HG02885 (cell line): Measurements from ENCODE around the gene KRT12.

Experiments
- ATAC-seq: cut with Tn5 transposase; IDR thresholded peaks from one replicate; pipeline ENCODE4 v1.9.1; 2021; ENCODE audit warnings: mild to moderate bottlenecking; ENCODE audit not compliant: unreplicated experiment, poor library complexity

KRT12 gene

DNA sequence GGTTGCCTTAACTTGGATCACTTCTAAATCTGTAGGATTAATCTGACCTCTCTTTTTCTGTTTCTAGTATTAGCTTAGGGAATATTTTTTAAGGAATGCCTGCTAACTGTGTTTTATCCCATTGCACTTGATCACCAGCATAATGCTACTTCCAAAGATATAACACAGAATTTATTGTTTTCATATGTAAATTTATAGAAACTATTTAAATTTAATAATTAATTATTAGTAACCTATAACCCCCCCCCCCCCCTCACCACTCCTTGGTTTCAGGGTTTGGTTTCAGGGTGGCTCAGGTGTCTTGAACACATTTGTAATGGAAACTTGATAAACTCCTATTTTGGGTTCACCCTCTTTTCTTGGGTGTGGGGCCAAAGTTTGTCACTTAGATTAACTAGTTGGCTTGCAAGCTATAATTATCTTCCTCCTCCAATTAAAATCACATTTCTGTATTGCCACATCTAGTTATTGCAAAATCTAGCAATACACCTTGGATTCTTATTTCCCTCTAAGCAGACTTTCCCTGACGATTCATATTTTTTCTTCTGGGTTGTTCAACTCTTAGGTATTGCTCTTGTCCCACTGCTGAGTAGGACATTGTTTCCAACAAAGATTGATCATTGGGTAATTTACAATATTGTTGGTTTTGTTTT, 18.3 kb downstream of the KRT12 start:
- ATAC-seq, result no peak

DNA sequence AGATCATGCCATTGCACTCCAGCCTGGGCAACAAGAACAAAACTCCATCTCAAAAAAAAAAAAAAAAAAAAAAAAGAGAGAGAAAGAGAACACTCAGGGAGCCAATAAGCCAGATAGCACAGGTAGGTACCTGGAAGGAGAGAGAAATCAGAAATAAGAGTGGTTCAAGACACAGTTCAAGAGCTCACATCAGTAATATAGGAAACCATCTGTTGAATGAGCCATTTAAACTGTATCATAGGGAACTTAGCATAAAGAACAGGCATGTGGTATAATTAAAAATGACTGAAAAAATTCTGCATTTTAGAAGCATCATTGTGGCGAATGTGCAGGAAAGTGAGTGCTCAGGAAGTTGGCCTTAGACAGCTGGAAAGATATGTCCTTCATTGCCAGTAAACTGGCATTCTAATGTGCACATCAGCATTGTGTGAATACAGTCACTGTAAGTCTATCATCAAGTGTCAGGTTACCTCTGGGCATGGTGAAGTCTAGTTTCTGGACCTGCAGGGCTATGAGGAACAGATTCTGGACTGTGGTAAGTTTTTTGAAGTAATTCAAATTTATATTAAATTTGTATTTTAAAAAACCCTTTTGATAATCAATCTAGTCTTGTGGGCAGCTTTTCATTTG, 20.4 kb downstream of the KRT12 start:
- no peak for ATAC-seq

DNA sequence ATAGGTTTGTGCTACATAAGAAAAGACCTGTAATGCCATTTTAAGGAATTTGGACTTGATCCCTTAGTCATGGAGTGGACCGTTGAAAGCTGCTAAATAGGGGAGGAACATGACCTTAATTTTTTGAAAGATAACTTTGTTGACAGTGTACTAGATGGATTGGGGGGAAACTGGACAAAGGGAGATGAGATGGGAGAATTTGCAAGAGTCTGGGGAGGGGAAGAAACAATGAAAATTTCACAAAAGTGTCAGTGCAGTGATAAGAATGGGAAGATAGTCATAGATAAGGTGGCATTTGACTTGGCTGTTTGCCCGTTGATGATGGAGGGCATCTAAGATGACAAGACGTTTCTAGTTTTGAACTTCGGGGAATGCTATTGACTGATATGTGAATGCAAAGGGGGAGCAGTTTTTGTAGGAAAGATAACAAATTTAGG, 22.3 kb downstream of the KRT12 start:
- ATAC-seq, result no peak

DNA sequence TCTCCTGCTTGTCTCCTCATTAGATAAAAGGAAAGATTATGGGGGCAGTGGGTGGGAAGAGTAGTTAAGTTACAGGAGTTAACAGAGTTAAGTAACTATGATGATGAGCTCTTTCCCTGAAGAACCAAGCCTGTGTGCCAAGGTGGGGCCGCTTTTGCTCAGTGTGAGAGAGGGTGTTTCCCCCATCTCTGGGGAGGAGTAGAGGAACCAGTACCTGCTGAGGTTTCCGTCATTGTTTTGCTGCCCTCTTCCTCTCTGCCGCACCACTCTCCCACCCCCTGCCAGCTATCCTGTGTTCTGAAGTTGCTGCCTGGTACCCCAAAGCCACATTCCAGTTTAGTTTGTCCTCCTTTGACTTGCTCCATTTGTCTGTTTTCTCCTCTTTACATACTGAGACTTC, 23.8 kb downstream of the KRT12 start:
- no peak for ATAC-seq

DNA sequence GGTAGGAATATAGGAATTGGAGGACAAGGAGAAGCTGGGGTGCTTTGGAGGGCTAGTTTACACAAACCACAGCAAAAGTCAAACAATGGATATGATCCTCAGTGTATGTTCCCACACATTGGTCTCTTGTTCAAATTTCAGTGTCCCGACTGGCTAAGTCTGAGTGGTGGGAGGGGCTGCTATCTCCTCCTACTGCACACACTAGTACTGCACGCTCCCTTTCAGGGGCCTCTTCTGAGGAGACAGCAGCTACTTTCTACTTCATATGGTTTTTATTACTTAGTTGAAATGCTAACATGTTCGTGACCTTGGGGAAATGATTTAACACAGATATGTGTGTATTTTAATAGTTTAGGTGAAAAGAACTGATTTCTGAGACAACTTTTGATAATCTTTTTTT, 25.8 kb downstream of the KRT12 start:
- no peak for ATAC-seq

DNA sequence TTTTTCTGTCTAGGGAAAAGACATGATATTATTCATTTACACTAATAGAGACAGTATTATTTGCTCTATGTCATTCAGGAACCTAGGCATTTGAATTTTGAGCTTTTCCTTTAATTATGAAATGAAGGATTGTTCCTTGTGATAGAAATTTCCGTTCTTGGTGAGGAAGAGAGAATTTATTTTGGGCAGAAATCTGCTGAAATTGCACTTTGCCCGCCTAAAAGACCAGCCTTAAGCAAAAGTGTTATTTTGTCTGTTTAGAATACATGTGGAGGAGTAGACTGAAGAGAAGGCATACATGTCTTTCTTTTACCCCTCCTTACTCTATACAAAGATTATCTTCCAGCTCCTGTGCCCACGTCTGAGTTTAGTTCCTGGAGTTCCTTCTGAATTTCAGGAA, 27.8 kb downstream of the KRT12 start:
- ATAC-seq, result no peak

DNA sequence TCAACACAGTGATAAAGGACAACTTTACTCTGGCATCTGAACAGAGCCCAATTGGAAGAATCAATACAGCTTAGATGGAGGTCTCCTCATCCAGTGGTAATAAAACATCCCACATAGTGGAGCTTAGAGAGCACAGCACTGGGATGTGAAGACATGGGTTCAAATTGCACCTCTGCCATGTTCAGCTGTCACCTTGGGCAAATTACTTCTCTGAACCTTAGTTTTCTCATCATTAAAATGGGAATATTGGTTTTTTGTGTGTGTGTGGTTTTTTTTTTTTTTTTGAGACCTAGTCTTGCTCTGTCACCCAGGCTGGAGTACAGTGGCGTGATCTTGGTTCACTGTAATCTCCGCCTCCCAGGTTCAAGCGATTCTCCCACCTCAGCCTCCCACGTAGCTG, 31.0 kb downstream of the KRT12 start:
- no peak for ATAC-seq

DNA sequence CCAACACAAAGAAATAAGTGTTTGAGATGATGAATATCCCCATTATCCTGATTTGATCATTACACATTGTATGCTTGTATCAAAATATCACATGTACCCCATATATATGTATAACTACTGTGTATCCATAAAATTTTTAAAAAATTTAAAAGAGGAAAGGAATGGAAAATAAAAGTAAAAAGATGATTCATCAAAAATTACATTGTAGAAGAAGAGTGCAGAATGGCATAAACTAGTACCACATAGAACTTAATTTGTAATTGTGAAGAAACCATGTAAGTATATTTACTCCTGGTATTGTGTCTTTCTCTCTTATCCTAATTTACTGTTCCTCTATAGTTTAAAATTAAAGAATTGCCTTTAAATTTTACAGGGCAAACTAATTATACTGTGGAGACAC, 33.1 kb downstream of the KRT12 start:
- no peak for ATAC-seq

DNA sequence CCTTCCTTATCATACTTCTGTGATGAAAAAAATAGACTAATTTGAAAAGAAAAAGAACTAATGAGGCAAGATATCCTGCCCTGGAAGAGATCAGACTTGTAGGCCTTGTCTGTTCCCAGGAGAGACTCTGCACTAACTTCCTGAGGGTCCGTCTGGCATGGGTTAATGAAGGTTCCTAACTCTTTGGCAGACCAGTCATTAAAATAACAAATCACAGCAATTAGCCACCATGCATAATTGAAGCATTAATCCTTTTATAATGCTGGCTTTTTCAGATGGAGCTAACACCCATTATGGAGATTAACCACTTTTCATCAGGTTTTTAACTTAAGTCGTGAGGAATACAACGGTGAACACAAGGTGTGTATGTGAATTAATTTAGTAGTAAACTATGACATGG, 34.2 kb downstream of the KRT12 start:
- ATAC-seq, result no peak

DNA sequence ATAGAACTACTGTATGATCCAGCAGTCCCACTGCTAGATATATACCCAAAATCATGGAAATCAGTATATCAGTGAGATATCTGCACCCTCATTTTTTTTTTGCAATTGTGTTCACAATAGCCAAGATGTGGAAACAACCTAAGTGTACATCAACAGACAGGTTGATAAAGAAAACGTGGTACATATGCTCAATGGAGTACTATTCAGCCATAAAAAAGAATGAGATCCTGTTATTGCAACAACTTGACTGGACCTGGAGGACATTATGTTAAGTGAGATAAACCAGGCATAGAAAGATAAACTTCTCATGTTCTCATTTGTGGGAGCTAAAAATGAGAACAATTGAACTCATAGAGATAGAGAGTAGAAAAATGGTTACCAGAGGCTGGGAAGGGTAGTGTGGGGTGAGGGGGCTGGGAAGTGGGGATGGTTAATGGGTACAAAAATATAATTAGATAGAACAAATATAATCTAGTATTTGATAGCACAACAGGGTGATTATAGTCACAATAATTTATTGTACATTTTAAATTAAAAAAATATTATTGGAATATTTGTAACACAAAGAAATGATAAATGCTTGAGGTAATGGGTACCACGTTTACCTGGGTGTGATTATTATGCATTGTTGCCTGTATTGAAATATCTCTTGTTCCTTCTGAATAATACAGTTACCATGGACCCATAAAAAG, 36.8 kb downstream of the KRT12 start:
- ATAC-seq, result no peak

DNA sequence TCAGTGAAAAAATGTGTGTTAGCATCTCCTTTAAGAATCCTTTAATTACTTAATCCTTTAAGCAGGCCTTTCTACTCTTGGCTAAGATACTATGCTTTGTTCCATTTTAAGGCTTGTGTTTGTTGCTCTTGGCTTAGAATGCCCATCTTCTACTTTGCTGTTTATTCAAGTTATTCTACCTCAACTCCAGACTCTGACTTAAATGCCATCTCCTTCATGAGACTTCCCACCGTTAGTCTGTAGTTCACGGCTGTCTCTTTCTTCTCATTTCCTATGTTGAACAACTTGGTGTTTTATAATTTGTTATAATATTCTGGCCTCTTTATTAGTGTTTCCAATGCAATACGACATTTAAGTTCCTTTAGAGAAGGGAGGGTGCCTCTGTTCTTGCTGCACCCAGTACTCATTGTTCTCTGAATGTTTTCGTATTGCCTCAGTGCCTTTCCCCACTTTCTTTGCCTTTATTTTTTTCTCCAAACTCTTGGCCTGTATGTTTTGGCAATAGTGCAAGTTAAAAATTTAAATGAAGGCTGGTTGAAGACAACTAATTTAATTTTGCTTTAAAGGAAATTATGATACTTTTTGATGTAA, 38.5 kb downstream of the KRT12 start:
- ATAC-seq, result no peak

DNA sequence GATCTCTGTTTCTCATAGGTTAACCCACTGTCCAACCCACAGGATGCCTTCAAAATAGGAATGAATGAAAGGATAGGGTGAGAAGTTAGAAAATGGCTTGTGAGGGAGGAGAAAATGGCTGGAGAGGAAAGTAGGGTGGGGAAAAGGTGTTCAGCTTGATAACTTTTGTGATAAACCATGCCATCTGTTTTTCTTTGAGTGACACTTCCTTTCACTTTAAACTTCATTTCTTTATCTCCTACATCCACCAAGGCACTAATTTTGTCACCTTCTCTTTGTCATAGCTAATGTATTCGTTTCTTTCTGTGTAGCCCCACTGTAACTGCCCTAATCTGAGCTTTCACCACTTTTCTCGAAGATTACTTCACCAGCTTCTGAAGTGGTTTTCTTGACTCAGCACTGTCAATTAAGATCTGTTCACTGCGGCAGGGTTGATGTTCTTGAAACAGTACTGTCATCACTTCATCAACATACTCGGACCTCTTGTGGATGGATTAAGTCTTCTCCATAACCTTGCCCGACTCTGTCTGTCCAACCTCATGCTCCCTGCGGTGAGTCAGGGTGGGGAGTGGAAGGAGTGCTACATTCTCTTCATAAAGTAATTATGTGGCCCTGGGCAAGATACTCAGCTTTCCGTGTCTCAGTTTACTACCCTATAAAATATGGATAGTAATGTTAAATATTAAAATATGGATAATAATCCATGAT, 39.1 kb downstream of the KRT12 start:
- ATAC-seq, result no peak

DNA sequence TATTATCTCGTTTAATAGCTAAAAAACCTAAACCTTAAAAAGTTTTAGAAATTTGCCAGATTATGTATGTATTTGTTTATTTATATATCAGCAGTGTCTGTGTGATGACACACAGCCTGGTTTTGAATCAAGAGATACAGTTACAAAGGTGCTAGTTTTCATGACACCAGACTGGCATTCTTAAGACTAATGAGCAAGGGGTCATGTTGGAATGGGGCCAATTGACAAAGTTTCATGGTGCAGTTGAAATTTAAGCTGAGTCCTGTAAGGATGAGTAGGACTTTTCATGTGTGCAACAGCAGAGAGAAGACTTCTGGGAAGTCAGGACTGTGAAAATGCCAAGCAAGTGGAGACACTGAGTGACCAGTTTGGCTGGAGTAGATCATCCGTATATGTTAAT, 41.4 kb downstream of the KRT12 start:
- ATAC-seq, result no peak

DNA sequence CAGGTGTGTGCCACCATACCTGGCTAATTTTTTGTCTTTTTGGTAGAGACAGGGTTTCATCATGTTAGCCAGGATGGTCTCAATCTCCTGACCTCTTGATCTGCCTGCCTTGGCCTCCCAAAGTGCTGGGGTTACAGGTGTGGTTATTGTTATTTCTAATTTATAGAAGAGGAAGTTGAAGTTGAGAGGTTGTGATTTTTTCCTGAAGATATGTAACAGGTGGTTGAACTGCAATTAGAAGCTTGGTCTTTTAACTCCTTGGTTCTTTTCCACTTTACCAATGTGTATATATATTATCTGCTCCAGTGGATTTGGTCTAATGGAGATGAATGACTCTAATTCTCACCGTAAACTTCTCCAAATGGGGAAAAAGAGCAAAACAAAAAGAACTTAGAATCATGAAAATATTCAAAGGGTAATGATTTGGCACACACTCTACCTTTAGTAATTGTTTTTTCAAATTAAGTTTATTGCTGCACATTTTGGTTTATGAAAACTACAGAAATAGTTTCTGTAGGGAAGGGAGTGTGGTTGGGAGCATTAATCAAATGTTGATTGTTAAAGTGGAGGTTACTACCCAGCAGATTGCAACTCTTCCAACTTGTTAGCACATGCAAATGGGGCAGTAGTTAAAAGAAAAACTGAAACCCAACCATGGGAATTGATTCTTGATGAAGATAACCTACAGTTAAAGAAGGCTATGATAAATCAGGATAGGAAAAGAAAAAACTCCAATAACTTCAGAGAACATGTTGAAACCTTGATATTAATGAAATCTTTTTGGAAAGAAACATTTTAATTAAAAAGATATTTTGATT, 42.8 kb downstream of the KRT12 start:
- ATAC-seq, result no peak

DNA sequence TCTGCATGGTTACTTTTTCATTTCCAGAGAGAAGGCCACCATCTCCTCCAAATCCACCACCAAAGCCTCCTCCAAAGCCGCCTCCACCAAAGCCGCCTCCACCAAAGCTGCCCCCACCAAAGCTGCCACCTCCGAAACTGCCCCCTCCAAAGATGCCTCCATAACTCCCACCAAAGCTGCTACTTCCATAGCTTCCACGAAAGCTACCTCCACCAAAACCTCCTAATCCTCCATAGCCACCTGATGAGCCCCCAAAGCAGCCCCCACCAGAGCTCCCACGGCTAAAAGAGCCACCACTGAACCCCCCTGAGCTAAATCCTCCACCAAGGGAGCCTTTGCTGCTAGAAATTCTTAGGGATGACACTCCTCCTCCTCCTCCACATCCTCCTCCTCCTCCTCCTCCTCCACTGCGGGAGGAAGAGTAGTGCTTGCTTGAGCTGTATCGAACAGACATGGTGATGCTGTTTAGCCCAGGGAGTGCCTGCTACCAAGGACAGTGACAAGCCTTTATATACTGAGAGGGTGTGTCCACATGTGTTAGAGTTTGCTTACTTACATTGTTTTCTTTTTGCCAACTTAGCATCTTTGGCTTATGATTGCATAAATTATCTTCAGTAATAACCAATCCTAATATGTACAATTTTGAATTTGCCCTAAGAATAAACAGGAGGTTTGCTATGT, 44.8 kb downstream of the KRT12 start, which contains the start of gene KRT10:
Gene KRT10 (minus strand): TSS at position 483 of the 681 bp plus-strand sequence. CDS start 29 bp downstream, at position 454.
- ATAC-seq, result no peak

DNA sequence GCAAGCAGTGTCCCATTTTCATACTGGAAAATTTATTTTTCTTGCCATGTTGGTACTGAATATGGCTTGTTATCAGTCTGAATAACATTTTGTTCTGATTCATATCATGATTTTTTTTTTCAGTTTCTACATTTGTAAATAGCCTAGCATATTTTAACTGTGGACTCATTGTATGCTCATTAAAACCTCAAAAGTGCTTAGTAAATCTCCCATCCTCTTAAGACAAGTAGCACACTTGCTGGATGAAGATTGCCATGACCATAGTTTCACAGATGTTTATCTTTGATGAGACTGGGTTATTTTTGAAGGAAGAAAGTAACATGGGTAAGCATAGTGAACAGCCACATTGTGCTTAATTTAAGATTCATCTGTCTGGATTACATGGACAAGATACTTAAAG, 45.5 kb downstream of the KRT12 start:
- ATAC-seq, result no peak

DNA sequence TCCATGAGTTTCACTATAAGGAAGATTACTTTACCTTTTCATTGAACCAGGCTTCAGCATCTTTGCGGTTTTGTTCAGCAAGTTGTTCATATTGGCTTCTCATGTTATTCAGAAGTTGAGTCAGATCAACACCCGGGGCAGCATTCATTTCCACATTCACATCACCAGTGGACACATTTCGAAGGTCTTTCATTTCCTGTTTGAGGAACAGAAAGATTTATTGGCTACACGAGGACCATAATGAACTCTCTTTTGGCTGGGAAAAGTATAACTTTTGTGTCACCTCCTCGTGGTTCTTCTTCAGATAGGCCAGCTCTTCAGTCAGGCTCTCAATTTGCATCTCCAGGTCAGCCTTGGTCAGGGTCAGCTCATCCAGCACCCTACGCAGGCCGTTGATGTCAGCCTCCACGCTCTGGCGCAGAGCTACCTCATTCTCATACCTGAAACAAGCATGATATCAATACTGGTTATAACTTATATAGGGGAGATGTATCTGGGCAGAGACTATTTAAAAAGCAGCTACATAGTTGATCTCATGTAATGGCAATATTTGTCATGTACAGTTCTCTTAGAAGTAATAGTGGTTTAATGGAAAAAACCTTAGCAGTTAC, 46.7 kb downstream of the KRT12 start:
- ATAC-seq, result no peak

DNA sequence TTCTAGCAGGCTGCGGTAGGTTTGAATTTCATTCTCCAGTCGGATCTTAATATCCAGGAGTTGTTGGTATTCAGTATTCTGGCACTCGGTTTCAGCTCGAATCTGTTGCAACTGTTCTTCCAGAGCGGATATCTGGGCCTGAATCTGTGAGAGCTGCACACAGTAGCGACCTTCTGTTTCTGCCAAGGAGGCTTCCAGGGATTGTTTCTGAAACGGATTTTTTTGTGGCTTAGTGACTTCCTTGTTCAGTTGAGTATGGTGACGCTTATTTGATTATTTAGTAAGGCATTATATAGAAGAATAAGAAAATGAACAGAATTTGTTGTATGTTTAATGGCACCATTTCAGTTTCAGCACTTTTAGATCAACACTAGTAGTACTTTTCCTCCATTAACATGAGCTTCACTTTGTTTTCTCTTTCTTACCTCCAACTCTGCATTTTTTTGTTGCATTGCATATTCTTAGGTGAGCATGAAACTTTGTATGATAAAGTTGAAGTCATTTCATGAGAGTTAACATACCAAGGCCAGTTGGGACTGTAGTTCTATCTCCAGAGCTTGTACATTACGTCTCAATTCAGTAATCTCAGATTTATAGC, 47.4 kb downstream of the KRT12 start:
- no peak for ATAC-seq
